ENCODE measurements around the gene HDAC7.

The HDAC7 gene

DNA sequence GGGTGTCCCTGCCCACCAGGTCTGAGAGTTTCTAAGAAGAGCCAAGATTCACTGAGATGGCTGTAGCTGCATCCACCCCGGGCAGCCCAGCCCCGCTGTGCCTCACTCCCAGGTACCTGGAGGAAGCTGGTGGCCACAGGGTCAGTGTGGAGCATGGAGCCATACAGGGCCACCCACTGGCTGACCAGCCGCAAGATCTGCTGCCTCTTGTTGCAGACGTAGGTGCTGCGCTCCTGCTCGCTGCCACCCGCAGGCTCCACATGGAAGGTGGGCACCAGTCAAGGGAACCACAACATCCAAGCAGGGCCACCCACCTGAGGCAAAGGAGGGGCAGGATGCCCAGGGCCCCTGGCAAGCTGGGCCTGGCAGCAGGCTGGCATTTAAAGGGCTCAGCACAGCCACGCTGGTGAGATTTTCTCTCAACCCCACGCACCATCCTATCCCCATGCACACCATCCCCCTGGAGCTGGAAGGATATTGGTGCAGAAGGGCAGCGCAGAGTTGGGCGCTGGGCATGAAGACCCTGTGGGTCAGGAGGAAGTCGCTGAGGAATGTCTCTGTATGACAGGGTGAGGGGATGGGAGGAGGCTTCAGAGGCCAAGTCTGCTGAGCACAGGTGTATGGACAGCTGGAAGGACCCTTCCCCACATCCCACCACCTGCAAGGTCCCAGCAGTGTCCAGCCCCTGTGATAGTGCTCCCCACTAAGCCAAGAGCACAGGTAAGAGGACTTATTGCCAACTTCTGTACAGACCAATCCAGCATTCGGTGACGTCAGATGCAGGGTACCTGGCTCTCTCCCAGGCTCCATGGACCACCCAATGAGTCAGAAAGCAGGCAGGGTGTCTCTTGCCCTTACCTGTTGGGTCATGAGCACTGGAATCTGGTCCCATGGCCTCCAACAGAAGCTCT is 71.9 kb downstream of the HDAC7 start:
- no peak for DNase-seq (ENCODE audit: low spot score)

DNA sequence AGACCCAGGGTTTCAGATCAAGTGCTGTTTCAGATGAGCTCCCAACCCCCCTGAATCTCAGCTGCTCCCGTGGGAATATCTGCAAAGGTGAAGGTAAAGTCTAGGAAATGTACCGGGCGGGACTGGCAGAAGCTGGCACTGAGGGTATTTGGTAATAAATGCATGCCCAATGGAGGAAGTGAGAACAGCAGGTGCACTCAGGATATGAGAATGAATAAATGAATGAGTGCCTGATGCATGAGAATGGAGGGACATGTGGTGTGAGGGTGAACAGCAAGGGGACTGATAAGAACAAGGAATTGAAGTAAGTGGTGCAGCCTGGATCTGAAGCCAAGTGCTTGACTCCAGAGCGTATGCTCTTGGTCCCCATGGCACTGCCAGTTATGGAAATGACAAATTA is 72.6 kb downstream of the HDAC7 start:
- DNase-seq (ENCODE audit: low spot score): no peak

DNA sequence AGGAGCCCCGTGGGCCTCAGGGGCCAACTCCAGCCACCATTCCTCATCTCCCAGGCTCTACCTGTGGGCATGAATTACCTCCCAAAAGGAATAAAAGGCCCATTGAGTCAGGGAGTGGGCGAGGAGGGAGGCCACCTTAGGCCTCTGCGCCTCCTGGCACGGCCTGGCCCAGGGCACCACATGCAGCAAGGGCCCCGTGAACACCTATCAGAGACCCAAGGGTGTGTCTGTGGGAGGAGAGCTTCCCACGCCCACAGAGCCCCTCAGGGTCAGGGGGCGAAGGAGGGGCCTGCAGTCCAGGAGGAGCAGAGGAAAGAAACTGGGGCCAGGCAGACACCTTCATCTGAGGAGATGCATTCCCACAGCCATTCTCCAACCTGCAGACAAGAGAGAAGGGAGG is 73.2 kb downstream of the HDAC7 start:
- no peak for DNase-seq (ENCODE audit: low spot score)

- DNase-seq (ENCODE audit: low spot score): no peak
Measured at GRCh38 chr12:47746073-47746472, 73.6 kb downstream of the HDAC7 start.

DNA sequence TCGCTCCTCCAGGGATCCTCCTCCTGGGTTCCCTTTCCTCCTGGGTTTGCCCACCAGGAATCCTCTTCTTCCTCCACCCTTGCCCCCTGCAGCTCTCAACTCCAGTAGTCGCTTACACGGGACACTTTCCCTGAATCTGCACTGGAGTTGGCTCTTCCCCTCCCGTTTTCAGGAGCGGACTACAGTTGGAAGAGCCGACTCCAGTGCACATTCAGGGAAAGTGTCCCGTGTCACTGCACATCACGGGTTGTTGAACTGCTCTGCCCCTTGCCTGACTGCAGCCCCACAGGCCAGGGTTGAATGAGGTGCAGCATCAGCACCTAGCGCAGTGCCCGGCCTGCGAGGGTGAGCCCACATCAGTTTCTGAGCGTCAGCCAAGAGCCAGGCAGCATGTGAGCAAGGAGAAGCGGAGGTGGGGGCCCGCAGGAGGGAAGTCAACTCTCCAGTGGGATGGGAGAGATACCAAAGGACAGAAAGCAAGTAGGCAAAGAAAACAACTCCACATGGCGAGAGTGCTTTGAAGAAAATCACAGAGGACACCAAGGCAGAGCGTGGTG is 74.1 kb downstream of the HDAC7 start:
- DNase-seq (ENCODE audit: low spot score): no peak

DNA sequence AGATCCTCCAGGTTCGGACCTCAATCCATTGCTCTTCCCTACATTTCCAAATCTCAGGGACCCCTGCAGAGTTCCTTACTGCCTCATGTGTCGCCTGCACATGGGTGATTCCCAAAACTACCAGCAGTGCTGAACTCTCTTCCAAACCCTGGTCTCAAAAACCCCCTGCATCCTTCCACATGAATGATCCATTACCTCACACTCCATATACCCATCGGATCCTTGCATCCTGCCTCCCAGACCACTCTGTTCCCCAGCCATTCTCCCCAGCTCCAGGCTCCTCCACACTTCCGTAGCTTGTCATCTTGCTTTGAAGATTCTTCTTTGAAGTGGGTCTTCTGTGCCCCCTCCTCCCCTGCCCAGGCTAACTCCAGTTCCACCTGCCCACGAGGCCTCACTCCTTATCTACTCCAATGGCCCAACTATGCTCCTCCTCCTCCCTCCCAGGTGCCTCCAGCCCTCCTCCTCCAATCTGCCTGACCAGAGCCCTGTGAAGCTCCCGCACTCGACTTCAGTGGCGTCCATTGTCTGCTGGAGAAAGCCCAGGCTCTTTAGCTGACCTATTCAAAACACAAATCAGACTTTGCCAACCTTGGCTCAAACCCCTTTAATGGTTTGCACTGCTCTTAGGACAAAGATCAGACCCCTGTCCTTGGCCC is 74.8 kb downstream of the HDAC7 start:
- DNase-seq (ENCODE audit: low spot score): no peak

GRCh38 chr12:47744005-47744651 is 75.6 kb downstream of the HDAC7 start:
- no peak for DNase-seq (ENCODE audit: low spot score)

DNA sequence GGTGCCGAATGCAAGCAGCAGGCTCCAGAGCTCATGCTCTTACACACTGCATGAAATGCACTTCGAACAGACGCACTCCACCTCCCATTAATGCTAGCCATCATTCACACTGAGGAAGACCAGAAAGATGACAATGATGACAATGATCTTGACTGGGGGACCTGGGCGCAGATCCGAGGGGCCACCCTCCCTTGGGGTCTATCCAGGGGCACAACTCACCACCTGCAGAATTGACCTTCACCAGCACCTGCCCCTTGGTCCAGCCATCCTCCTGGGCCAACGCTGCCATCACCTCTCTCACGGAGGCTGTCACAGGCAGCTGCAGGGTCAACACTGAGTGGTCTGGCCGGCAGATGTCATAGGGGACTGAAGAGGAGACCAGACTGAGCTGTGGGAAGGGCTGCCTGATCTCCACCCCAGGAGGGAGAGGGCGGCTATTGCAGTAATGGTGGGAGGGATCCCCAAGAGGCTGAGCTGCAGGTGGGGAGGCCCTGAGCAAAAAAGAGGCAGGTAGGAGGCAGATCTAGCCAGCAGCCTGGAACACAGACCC is 76.3 kb downstream of the HDAC7 start:
- no peak for DNase-seq (ENCODE audit: low spot score)

DNA sequence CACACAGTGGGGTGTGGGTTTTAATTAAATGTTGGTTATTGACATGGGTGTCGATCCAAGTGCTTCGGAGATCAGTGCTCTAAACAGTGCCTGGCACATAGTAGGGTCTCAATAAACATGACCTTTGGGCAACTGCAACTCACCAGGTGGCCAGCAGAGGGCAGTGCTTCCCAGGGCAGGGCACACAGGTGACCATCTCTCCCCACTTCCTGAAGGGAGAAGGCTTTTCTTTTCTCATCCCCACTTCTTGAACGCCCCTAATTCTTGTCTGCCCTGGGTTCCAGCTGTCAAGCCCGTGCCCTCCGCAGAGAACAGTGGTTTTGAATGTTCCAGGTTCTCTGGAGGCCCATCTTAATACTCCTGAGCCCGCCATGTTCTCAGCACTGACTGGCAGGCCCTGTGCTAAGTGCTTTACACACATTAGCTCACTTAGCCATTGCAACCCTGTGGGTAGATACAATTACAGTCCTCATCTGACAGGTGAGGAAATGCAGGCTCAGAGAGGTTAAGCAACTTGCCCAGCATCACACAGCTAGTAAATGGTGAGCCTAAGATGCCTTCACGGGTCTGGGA is 77.4 kb downstream of the HDAC7 start:
- DNase-seq (ENCODE audit: low spot score): no peak

DNA sequence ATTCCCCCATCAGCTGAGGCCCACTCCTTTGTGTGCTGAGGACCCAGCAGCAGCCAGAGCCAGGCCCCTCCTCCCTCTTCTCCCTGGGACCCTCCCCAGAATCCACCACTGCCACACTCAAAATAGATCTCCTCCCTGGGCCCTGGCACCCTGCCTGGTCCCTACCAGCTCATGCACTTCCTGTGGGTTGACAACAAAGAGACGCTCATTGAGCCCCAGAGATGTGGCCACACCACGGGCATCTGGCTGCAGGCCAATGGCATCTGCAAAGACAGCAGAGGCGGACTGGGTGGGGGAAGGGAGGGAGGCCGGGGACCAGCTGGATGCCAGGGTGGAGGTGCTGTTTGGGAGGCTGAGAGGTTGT is 78.4 kb downstream of the HDAC7 start:
- no peak for DNase-seq (ENCODE audit: low spot score)

DNA sequence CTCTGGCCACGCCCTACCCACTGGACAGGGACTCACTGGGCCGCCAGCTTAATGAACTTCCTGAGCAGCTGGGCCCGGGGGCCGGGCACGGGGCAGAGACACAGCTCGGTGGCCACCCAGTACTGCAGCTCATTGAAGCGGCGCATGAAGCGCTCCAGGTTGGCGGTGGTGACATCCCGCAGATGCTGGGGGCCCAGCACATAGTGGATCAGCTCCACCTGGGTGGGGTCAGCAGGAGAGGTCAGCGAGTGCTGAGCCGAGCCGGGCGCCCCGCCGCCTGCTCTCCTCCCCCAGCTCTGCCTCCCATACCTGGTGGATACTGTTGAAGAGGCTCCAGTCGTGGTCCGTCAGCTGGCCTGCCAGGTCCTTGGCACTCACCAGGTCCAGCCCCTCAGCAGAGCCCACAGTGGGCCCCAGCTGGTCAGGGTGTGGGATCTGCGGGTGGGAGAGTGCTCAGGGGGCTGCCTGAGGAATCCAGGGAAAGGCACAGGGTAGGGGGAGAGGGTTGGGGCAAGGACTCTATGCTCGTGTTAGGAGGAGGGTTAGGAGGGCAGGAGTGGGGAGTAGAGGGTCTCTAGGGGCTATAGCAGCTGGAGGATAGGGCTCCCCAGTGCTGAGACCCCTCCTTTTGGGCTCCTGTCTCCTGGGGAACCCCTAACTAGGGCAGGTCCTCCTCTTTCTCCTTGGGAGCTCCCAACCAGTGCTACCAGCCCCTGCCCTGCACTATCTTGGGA is 78.9 kb downstream of the HDAC7 start:
- DNase-seq (ENCODE audit: low spot score): no peak

DNA sequence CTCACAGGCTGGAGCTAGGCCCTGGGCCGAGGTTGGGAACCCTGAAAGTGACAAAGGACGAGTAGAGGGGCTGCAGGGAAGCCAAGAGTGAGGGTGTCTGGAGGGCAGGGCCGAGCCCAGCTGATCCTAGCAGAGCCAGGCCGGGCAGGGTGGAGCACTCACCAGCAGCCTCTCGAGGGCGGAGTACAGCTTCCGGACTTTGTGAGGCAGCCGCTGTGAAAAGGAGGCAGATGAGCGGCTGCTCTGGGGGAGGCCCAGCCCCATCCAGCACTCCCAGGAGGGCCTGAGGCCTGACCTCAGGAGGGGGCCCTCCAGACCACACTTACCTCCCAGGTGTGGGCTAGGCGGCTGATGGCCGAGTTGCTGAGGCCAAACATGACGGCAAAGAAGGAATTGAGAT is 79.7 kb downstream of the HDAC7 start:
- DNase-seq (ENCODE audit: low spot score): no peak

DNA sequence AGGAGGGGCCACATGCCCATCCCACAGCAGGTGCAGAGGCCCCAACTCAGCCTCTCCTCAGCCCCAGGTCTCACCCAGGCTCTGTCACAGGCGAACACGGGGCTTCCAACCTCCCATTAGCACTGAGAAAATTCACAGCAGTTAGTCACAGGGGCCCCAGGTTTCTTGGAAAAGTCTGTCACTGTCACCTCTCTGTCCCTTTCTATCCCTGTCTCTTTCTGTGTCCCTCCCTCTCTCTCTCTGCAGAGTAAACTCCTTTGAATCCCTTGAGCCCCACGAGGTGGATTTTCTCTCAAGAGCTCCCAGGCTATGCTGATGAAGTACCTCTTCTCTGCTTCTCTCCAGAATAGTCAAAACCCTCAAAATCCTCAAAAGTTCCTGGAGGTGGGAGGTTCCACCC is 80.4 kb downstream of the HDAC7 start:
- no peak for DNase-seq (ENCODE audit: low spot score)

- no peak for DNase-seq (ENCODE audit: low spot score)
Measured at GRCh38 chr12:47737936-47738594, 81.6 kb downstream of the HDAC7 start.

DNA sequence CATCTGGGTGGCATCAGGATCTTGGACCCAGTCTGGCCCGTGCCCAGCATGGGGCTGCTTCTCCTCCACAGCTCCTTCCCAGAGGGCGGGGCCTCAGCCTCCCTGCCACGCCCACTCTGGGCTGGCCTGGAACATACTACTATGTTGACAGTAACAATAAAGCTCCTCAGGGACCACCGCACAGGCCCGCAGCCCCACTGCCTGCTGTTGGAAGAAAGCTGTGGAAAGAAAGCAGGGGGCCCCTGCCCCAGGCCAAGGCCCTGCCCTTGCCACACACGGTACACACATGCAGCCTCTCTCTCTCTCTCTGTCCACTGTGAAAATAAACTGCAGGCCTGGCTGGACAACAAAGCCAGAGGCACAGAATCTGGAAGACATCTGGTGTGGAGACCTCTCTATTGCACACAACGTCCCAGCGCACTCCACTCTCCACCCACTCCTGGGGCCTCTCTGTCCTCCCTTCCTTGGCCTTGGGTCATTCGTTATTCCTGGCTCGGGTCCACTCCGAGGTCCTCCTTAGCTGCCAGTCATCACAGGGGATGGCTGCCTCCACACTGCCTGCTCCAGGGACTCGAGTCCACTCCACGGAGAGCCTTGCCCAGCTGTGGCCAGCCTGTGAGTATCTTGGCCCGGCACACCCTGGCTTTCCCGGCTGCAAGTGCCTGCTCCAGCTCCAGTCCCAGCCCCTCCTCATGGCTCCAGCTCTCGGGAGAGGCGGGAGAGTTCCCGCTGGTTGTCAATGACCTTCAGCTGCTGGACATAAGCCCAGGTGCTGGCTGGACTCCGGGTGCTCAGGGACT is 82.6 kb downstream of the HDAC7 start:
- DNase-seq (ENCODE audit: low spot score): peak; percentile 41

DNA sequence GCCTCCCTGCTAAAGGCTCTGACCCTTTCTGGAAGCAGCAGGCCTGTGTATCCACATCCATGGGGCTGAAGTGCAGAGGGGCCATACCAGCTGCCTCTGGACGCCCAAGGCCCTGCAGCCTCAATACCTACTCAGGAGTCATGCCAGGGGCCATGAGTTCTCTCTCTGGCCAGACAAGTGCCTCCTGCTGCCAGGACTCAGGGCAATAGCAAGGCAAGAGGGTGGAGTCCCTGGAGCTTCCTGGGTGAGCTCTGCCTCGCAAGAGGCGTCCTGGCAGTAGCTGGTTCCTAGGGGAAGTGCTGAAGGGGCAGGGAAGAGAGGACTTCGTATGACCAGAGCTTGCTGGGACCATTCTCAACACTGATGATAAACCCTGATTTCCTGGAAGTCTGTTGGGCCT is 83.5 kb downstream of the HDAC7 start:
- no peak for DNase-seq (ENCODE audit: low spot score)

DNA sequence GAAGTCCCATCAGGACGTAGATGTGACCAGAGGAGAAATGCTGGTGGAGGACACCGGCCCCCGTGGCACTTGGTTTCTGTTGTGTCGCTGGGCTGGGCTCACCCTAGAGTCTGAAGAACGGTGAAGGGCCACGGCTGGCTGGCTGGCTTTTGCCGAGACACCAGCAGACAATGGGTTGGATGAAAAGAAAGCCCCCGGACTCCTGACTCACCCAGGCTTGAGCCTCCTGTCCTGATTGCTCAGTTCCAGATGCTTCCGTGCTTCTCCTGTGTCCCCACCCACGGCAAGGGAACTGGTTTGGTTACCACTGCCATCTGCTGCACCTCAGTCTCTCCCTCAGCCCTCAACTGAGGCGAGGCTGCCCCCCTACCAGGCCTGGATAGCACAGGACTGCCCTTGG is 84.1 kb downstream of the HDAC7 start:
- no peak for DNase-seq (ENCODE audit: low spot score)

DNA sequence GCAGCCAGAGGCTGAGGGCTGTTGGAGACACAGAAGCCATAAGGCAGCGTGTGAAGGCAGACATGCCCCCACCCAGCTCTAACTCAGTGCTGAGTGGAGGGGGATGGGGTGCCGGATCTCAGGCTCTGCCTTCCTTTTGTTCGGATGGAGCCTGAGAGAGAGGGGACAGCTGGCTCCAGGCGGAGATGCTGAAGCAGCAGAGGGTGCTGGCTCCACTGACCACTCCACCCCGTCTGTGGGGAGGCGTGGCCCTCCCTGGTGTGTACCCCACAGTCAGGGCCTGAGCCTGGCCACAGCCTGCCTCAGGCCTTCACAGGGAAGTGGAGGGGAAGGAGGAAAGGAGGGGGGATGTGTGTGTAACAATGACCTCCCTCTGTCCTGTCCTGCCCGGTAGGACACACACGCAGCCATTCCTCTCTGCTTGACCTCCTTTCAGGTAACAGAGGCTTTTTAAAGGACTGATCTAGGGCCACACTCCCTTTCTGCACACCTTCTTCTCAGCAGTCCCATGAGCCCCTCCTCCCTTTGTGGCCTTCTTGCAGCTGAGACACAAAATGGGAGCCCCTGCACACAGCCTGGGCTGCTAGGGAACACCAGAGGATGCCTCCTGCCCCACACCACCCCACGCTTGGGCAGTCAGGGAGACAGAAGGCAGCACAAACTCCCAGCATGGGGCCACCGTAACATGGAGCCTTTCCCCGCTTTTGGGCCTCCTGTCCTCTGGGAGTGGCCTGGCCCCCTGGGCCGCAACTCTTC is 84.8 kb downstream of the HDAC7 start:
- DNase-seq (ENCODE audit: low spot score): peak; percentile 44

GRCh38 chr12:47733142-47733541 is 86.6 kb downstream of the HDAC7 start:
- no peak for DNase-seq (ENCODE audit: low spot score)
